K562 (cell line): Measurements from ENCODE around the gene ZCCHC17. TPM values are rescaled to one million over a fixed set of nuclear protein-coding genes. Genes with fewer than 3 reads are reported as not detected.

ENCODE experiments used
- ATF4 ChIP-seq: fragments of 450-650 bp; formaldehyde crosslinking; IDR thresholded peaks from 2 replicates; pipeline ENCODE4 v1.4.0; 2022; ENCODE audit warnings: mild to moderate bottlenecking, moderate library complexity
- CREB3L1 ChIP-seq: fragments of 450-650 bp; IDR thresholded peaks from 2 replicates; pipeline ENCODE4 v1.6.1; 2014; ENCODE audit warnings: low read depth, mild to moderate bottlenecking, moderate library complexity, borderline replicate concordance
- GTF3C2 ChIP-seq: IDR thresholded peaks from 3 replicates; pipeline ENCODE4 v1.6.1; 2011; ENCODE audit warnings: borderline replicate concordance, mild to moderate bottlenecking, moderate library complexity; ENCODE audit not compliant: insufficient read length; ENCODE audit errors: extremely low read depth
- HNRNPK ChIP-seq: fragments of 200-400 bp; formaldehyde crosslinking; IDR thresholded peaks from one replicate; pipeline ENCODE4 v1.6.1; 2018; ENCODE audit warnings: mild to moderate bottlenecking, low read depth, low read length; ENCODE audit not compliant: poor library complexity, severe bottlenecking
- LARP7 ChIP-seq: fragments of 450-650 bp; IDR thresholded peaks from 2 replicates; pipeline ENCODE4 v1.6.1; 2016
- MNT ChIP-seq, 2 experiments: fragments of 450-650 bp; conservative IDR thresholded peaks; 2 replicates each; pipeline ENCODE4 v1.6.1; 2017; ENCODE audit warnings: mild to moderate bottlenecking in 2 of 2, moderate library complexity in 2 of 2
- MTA1 ChIP-seq: fragments of 450-650 bp; IDR thresholded peaks from 2 replicates; pipeline ENCODE4 v1.6.1; 2017; ENCODE audit warnings: borderline replicate concordance
- MTA3 ChIP-seq: fragments of 450-650 bp; formaldehyde crosslinking; IDR thresholded peaks from 2 replicates; pipeline ENCODE4 v1.6.1; 2017; ENCODE audit warnings: mild to moderate bottlenecking, borderline replicate concordance
- NCOA6 ChIP-seq: fragments of 450-650 bp; IDR thresholded peaks from 2 replicates; pipeline ENCODE4 v1.6.1; 2017; ENCODE audit warnings: mild to moderate bottlenecking
- PHB ChIP-seq: fragments of 250-450 bp; sonication (Bioruptor Pico); IDR thresholded peaks from 2 replicates; pipeline ENCODE4 v1.5.0; 2021
- POLR2B ChIP-seq: fragments of 450-650 bp; IDR thresholded peaks from 2 replicates; pipeline ENCODE4 v1.6.1; 2018; ENCODE audit warnings: low read depth; ENCODE audit not compliant: partially characterized antibody
- USF2 ChIP-seq: sonication (generic); formaldehyde crosslinking; IDR thresholded peaks from 2 replicates; pipeline ENCODE4 v1.5.0; 2020; ENCODE audit warnings: missing genetic modification reagents
- XRCC3 ChIP-seq: fragments of 450-650 bp; IDR thresholded peaks from 2 replicates; pipeline ENCODE4 v1.6.1; 2017; ENCODE audit warnings: mild to moderate bottlenecking, moderate library complexity
- ZBED1 ChIP-seq: IDR thresholded peaks from 2 replicates; pipeline ENCODE4 v1.6.1; 2014
- ZEB2 ChIP-seq: fragments of 450-650 bp; IDR thresholded peaks from 2 replicates; pipeline ENCODE4 v1.6.1; 2016
- ZNF121 ChIP-seq: sonication (generic); formaldehyde crosslinking; conservative IDR thresholded peaks from 2 replicates; pipeline ENCODE4 v1.8.0; 2022; ENCODE audit warnings: missing genetic modification reagents
- ZNF561 ChIP-seq: fragments of 450-650 bp; formaldehyde crosslinking; conservative IDR thresholded peaks from 2 replicates; pipeline ENCODE4 v1.4.0; 2020; ENCODE audit warnings: mild to moderate bottlenecking, moderate library complexity
- ZNF699 ChIP-seq: fragments of 250-450 bp; sonication (Bioruptor Pico); IDR thresholded peaks from 2 replicates; pipeline ENCODE4 v1.8.0; 2021; ENCODE audit warnings: mild to moderate bottlenecking, moderate library complexity; ENCODE audit not compliant: insufficient replicate concordance
- ZNF778 ChIP-seq: fragments of 450-650 bp; formaldehyde crosslinking; IDR thresholded peaks from 2 replicates; pipeline ENCODE4 v1.4.0; 2020; ENCODE audit warnings: mild to moderate bottlenecking, moderate library complexity
- polyA plus RNA-seq, 8 experiments: library from polyadenylated mRNA; depleted of rRNA in 4 of 8; stranded (reverse) in 5 of 8; unstranded in 3 of 8; fragments of >200 nt; fragmentation: Nextera tagmentation in 2 of 8; fragmentation: Illumina TruSeq in 1 of 8; extraction: Ambion mirVana in 2 of 8; extraction: Trizol in 1 of 8; gene quantifications; 2 replicates each; pipeline versions ENCODE4 v1.2.1 to v1.2.3, GENCODE V29; 2011 to 2014; ENCODE audit warnings: inconsistent platforms in 1 of 8, missing spikeins in 1 of 8
- total RNA-seq, 7 experiments: library from RNA; depleted of rRNA in 6 of 7; stranded (reverse); fragments of >200 nt in 6 of 7; fragmentation: Illumina TruSeq in 2 of 7; extraction: Trizol in 2 of 7; gene quantifications; 2 replicates each; pipeline versions ENCODE4 v1.2.1 to v1.2.3, GENCODE V29; 2011 to 2021; ENCODE audit warnings: low replicate concordance in 1 of 7

Gene ZCCHC17
- total and polyA plus RNA-seq, 9 of the 15 experiments (the other 6 are each of a cell fraction or from before 2014, with no cell fraction given) = 46.9 to 150 (median 74.7) TPM

- TF ChIP-seq GTF3C2 (no peak), XRCC3 (no peak), ZNF561 (no peak), ZNF699 (CRISPR knock-in tag) (no peak), HNRNPK (no peak), NCOA6 (no peak), MNT (conservative IDR thresholded peaks at IDR 0.05) (peak; percentile 43 to 80), ZEB2 (no peak), CREB3L1 (no peak; the same call in none of the 2 replicates), ZNF778 (CRISPR knock-in tag) (no peak), ZBED1 (0 out of 2 replicates have a peak, but pooled peaks have one; percentile 38), USF2 (CRISPR knock-in tag) (no peak), POLR2B (peak; percentile 93), ATF4 (CRISPR knock-in tag) (no peak), MTA3 (peak; percentile 65; the same call in 1 of the 2 replicates), LARP7 (no peak), ZNF121 (CRISPR knock-in tag) (no peak), MTA1 (no peak), PHB (CRISPR knock-in tag) (peak; percentile 84; the same call in 1 of the 2 replicates)
These were observed at the start of gene ZCCHC17, which contains the start of gene SNRNP40 (continued) for GRCh38 chr1:31296486-31297276.
